ENCODE data around the gene MAP3K7. TPM values are rescaled to one million over a fixed set of nuclear protein-coding genes. Genes with fewer than 3 reads are reported as not detected.
A peak's percentile ranks its signal among the peaks of the same experiment; 100 is the strongest.
"Not testable (repeated sequence)": the region's sequence is repeated elsewhere in the genome, so short reads cannot be mapped to it uniquely, and the experiment has no call there.

MAP3K7 gene
- total RNA-seq, 1 donor from 2014 or later: 15.7 TPM

DNA sequence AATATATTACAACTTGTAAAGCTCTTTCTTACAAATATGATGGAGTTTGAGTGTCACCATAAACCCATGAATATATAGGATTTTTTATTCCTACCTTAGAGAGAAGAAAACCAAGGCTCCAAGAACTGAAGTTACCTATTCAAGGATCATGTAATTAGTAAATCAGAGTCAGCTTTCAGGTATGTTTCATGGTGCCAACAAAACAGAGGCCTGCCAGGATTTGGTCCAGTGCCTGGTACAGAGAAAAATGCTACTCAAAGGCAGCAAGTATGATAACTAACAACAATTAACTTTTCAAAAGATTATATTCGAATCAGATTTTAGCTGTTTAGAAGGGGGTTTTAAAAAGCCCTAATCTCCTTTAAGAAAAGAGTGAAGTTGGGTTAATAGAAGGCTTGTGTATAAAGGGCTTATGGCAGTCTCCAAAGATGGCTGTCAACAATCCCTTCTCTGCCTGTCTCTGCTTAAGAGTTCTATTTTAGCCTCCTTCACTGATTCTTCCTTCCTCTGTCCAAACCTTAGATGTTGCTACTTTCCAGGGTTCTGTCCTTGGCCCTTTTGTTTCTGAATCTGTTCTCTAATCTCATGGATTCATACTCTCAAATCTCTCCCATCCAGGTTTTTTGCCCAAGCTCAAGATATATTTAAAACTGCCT lies 7.8 kb downstream of the MAP3K7 start:
- no peak for DNase-seq (ENCODE audit: low read depth in 2 of 2)

GRCh38 chr6:90575267-90575666 lies 11.6 kb downstream of the MAP3K7 start:
- no peak for DNase-seq (ENCODE audit: low read depth in 2 of 2)

DNA sequence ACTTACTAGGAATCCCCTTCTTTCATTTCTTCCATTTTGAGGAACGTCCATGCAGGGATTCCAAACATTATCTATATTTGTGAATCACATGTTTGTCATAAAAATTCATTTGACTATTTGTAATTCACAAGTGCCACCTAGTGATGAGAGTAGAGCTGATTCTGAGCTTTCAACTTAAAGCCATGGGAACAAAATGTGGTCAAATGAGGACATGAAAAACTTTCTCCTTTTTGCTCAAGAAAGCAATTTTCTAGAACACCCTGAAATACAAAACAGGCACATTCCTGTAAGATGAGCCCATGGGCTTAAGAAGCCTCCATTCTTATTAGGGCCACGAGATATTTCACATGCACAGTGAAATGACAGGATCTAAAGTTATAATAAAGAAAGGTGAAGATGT lies 12.3 kb downstream of the MAP3K7 start:
- DNase-seq (ENCODE audit: low read depth in 2 of 2): peak; percentile 25 to 30

GRCh38 chr6:90573624-90574023 lies 13.2 kb downstream of the MAP3K7 start:
- DNase-seq (ENCODE audit: low read depth in 2 of 2): no peak

DNA sequence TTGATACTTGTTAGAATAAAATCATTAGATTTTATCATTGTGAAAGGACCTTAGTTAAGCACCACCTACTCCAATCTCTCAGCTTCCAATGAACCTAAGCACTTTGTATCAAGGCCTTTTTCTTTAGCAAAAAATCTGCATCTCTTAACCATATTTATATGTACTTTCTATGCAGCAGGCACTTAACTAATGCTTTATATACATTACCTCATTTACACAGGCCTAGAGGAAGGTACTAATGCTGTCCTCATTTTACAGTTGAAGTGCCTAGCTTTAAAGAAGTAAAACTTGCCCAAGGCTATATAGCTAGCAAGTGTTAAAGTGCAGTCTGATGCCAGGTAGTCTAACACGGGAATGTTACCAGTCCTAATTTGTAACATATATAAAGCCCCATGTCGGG lies 14.0 kb downstream of the MAP3K7 start:
- no peak for DNase-seq (ENCODE audit: low read depth in 2 of 2)

- DNase-seq (ENCODE audit: low read depth in 2 of 2): no peak
Observed at GRCh38 chr6:90569223-90569622, 17.6 kb downstream of the MAP3K7 start.

GRCh38 chr6:90567682-90568081 lies 19.2 kb downstream of the MAP3K7 start:
- DNase-seq (ENCODE audit: low read depth in 2 of 2): not testable (repeated sequence)

DNA sequence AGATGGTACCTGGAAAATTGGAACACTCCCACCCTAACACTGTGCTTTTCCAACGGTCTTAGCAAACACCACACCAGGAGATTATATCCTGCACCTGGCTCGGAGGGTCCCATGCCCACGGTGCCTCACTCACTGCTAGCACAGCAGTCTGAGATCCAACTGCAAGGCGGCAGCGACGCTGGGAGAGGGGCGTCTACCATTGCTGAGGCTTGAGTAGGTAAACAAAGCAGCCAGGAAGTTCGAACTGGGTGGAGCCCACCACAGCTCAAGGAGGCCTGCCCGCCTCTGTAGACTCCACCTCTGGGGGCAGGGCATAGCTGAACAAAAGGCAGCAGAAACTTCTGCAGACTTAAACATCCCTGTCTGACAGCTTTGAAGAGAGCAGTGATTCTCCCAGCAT lies 24.5 kb downstream of the MAP3K7 start:
- DNase-seq (ENCODE audit: low read depth in 2 of 2): not testable (repeated sequence)

GRCh38 chr6:90559931-90560330 lies 26.9 kb downstream of the MAP3K7 start:
- no peak for DNase-seq (ENCODE audit: low read depth in 2 of 2)

DNA sequence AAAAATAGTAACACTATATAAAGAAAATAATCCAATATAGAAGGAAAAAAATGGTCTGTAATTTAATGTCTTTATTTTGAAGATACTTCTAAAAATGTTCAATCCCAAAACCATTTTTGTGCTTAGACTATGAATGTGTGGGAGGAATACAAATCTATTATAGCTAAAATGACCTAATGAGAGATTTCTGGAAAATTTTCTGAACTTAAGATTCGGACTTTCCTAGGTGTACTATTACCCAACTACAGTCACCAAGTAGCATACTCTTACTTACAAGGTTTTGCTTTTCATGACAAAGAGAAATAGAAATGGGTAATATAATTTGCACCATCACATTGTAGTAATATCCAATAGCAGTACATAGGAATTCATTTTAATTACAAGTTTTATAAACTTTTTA lies 29.9 kb downstream of the MAP3K7 start:
- DNase-seq (ENCODE audit: low read depth in 2 of 2): no peak

DNA sequence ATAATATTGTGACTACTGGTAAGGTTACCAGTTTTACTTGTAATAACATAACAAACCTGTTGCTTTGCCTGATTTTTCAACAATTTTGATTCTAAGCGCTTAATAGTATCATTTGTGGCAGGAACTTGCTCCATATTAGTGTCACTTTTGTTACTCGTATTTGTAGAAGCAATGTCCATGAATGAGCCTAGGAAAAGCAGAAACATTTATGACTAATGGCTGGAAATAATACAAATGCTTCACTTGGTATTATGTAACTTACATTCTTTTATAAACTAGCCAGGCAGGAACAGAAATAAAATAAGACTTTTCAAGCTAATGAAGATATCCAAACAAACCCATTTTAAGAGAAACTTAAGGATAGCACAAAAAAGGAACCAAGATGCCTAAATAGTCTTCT lies 38.9 kb downstream of the MAP3K7 start:
- no peak for DNase-seq (ENCODE audit: low read depth in 2 of 2)

- no peak for DNase-seq (ENCODE audit: low read depth in 2 of 2)
Observed at GRCh38 chr6:90547079-90547478, 39.8 kb downstream of the MAP3K7 start.

- DNase-seq (ENCODE audit: low read depth in 2 of 2): no peak
Observed at GRCh38 chr6:90545448-90545847, 41.4 kb downstream of the MAP3K7 start.

DNA sequence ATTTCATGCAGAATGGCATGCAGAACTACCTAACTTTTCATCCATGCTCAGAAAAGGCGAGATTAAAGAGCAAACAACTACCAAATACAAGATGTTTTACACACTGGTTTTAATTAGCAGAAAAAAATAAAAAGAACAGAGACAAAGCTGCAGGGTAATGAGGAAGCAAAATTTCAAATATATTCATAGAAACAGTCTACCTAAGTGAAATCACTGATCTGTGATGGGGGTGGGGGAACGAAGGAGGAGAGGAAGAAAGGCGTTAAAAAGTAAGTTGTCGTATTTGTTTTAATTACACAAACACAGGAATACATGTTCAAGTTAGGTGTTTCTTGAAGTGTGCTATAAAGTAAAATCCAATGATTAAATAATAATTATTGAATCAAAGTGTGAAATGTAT lies 42.1 kb downstream of the MAP3K7 start:
- no peak for DNase-seq (ENCODE audit: low read depth in 2 of 2)

DNA sequence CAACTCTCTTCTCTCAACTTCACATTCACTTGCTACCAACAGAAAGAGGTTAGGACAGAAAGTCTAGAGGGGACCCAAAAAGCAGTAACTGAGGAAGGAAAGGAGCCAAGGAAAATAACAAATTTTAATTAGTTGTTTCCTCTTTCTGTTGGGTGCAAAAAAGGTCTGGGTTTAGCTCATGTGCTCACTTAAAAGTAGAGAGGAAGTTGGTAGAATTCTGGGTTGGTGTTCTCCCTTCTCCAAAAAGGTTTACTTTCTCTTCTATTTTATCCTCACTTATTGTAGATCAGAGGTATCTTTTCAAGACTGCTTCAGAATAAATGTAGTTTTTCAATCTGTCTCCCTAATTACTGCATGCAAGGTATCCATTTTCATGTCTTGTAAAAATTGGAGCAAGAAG lies 42.8 kb downstream of the MAP3K7 start:
- no peak for DNase-seq (ENCODE audit: low read depth in 2 of 2)

DNA sequence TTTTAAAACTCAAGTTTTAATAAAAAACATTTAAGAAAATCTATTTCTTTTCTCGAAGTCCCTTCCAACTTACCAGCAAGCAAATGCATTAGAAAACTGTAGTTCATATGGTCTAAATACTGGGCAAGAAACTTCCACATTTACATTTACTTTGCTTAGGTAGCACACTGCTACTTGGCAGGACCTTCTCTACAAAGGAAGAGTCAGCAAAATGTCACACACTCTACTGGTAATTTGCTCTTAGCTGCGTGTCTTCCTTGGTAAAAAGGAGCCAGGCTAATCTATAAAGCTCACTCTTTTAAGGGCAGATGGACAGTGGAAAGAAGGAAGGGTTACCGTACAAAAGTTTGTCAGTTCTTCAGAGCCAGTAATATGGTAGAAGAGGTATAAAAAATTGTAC lies 45.7 kb downstream of the MAP3K7 start:
- DNase-seq (ENCODE audit: low read depth in 2 of 2): no peak

DNA sequence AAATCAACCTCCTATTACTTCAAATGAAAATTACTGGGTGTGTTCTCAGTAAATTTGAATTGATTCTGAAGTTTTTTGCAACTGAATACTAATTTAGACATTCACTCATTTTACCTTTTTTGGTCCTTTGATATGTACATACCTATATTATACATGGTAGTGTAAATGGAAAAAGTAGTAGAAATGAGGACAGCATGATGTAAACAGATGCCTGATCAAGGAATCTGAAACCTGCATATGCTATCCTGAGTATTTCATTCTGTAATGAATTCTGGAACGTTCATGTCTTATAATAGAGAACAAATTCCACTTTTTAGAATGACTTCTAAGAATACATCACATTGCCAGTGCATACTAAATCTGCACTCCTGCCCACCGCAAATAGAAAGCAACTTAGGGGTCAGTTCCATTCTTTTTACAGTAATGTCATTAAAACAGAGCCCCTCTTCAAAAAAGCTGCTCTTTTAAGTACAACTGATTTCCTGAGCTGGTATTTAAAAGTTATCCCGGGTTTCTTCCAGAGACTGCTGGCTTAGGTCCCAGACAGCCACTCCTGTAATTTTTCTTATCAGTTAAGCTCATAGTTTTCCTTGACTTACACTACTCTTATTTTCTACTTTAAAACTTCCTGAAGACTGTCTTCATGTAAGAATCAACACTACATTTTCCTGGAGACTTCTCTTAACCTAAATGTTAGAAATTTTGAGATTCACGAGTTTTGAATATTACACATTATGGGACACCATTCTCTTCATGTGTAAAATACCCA lies 48.4 kb downstream of the MAP3K7 start:
- DNase-seq (ENCODE audit: low read depth in 2 of 2): peak in 1 of 2 donors; percentile 37

- DNase-seq (ENCODE audit: low read depth in 2 of 2): peak in 1 of 2 donors; percentile 7
Observed at GRCh38 chr6:90537723-90538258, 49.1 kb downstream of the MAP3K7 start.

GRCh38 chr6:90537027-90537426 lies 49.8 kb downstream of the MAP3K7 start:
- DNase-seq (ENCODE audit: low read depth in 2 of 2): peak; percentile 3 to 28

GRCh38 chr6:90536520-90536919 lies 50.4 kb downstream of the MAP3K7 start:
- no peak for DNase-seq (ENCODE audit: low read depth in 2 of 2)

GRCh38 chr6:90534337-90535025 lies 52.4 kb downstream of the MAP3K7 start:
- DNase-seq (ENCODE audit: low read depth in 2 of 2): no peak

GRCh38 chr6:90533615-90534336 lies 53.1 kb downstream of the MAP3K7 start:
- DNase-seq (ENCODE audit: low read depth in 2 of 2): no peak

Data from lung microvascular endothelial cell (primary cell).